Measurements from ENCODE around the gene LIPC. TPM values are rescaled to one million over a fixed set of nuclear protein-coding genes. Genes with fewer than 3 reads are reported as not detected.

The LIPC gene
- total and polyA plus RNA-seq, 9 of the 15 experiments (the other 6 are each of a cell fraction or from before 2014, with no cell fraction given): 0.07 to 0.41 (median 0.11) TPM; not detected in 2

DNA sequence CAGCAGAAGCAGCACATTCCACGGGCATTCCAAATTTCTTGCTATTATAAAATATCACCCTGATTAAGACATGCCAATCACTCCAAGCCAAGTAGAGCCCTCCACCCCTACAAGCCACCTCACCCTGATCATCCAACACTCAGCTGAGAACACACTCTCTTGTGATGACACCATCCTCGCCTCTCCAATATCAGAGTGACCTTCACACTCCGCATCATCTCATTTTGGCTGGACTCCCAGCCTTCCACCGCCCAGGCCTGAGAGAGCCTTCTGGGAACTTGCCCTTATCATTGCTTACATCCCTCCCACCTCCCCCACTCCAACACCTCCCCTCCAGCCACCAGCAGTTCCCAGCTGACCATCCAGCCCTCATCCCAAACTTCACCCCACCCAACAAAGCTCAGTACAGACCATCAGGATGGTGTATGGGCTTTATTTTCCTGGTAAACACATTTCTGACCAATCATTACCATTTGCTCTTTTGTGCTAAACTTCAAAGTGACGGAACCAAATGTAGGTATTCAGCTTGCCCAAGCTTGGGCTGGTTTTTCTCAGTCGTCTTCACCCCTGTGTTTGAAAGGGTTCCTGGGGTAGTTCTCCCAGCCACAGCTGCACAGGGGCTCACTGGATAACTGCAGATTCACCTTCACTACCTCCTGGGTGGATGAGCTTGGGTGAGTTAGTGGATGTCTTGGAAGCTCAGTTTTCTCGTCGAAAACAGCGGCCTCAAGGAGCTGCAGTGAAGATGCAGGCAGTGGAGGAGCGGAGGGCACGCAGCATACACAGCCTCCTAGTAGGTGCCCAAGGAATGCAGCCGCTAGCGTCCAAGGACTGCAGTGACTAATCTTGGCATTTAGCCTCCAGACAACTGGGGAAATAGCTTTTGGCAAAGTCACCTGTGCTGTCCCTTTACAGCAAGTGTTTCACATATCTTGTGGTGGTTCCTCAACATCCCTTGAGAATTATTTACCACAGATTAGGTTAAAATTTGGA is 115.1 kb downstream of the LIPC start (continued):
- peak; percentile 37 to 87; a peak in 3 of 4 replicates for TF ChIP-seq TRIM24 (IDR thresholded peaks at IDR 0.05)
- TF ChIP-seq XRCC5 (IDR thresholded peaks at IDR 0.05; ENCODE audit: low read depth, low read length): no peak
- TF ChIP-seq, protein P1, sequence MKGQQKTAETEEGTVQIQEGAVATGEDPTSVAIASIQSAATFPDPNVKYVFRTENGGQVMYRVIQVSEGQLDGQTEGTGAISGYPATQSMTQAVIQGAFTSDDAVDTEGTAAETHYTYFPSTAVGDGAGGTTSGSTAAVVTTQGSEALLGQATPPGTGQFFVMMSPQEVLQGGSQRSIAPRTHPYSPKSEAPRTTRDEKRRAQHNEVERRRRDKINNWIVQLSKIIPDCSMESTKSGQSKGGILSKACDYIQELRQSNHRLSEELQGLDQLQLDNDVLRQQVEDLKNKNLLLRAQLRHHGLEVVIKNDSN (CRISPR knock-in tag; IDR thresholded peaks at IDR 0.05): no peak
- TF ChIP-seq BRD4 (IDR thresholded peaks at IDR 0.05): no peak
- TF ChIP-seq MNT (conservative IDR thresholded peaks at IDR 0.05): 0 out of 4 replicates have a peak, but pooled peaks of 1 of the 2 experiments have one; percentile 22
- TF ChIP-seq JUND (IDR thresholded peaks at IDR 0.05; ENCODE audit: borderline replicate concordance, low read depth, low read length): peak; percentile 94
- TF ChIP-seq JUND (tag; IDR thresholded peaks at IDR 0.05; ENCODE audit: borderline replicate concordance, low read depth, low read length): peak; percentile 90; the same call in 1 of the 3 replicates
- TF ChIP-seq, protein P2, sequence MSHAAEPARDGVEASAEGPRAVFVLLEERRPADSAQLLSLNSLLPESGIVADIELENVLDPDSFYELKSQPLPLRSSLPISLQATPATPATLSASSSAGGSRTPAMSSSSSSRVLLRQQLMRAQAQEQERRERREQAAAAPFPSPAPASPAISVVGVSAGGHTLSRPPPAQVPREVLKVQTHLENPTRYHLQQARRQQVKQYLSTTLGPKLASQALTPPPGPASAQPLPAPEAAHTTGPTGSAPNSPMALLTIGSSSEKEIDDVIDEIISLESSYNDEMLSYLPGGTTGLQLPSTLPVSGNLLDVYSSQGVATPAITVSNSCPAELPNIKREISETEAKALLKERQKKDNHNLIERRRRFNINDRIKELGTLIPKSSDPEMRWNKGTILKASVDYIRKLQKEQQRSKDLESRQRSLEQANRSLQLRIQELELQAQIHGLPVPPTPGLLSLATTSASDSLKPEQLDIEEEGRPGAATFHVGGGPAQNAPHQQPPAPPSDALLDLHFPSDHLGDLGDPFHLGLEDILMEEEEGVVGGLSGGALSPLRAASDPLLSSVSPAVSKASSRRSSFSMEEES (CRISPR knock-in tag; IDR thresholded peaks at IDR 0.05): no peak
- TF ChIP-seq NR2C1 (IDR thresholded peaks at IDR 0.05): peak; percentile 73; the same call in 1 of the 2 replicates
- peak; percentile 62 for TF ChIP-seq NR2C1 (tag; IDR thresholded peaks at IDR 0.05)
- TF ChIP-seq, protein P3, sequence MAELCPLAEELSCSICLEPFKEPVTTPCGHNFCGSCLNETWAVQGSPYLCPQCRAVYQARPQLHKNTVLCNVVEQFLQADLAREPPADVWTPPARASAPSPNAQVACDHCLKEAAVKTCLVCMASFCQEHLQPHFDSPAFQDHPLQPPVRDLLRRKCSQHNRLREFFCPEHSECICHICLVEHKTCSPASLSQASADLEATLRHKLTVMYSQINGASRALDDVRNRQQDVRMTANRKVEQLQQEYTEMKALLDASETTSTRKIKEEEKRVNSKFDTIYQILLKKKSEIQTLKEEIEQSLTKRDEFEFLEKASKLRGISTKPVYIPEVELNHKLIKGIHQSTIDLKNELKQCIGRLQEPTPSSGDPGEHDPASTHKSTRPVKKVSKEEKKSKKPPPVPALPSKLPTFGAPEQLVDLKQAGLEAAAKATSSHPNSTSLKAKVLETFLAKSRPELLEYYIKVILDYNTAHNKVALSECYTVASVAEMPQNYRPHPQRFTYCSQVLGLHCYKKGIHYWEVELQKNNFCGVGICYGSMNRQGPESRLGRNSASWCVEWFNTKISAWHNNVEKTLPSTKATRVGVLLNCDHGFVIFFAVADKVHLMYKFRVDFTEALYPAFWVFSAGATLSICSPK (IDR thresholded peaks at IDR 0.05; ENCODE audit: borderline replicate concordance): no peak
- TF ChIP-seq ZBTB11 (CRISPR knock-in tag; IDR thresholded peaks at IDR 0.05): peak in 1 of 3 experiments; percentile 38; a peak in 1 of 6 replicates
- TF ChIP-seq ZNF324 (CRISPR knock-in tag; IDR thresholded peaks at IDR 0.05): no peak
- TF ChIP-seq ETV5 (CRISPR knock-in tag; IDR thresholded peaks at IDR 0.05; ENCODE audit: low read depth): no peak
